H9 (cell line): ENCODE results near the gene AHNAK. TPM values are rescaled to one million over a fixed set of nuclear protein-coding genes. Genes with fewer than 3 reads are reported as not detected.
A peak's percentile ranks its signal among the peaks of the same experiment; 100 is the strongest.

Source experiments
- DNase-seq: peaks from one replicate; pipeline ENCODE4 v3.0.0-alpha.2; 2017
- H2AFZ ChIP-seq: one replicate; pipeline ENCODE4 v1.6.1; 2013; ENCODE audit warnings: mild to moderate bottlenecking, low read length, control low read depth, moderate library complexity
- H2AK5ac ChIP-seq: 2 replicates; pipeline ENCODE4 v1.6.1; 2013; ENCODE audit warnings: low read length, control low read depth, mixed read lengths; ENCODE audit not compliant: insufficient read length
- H2BK120ac ChIP-seq: one replicate; pipeline ENCODE4 v1.6.1; 2013; ENCODE audit warnings: low read depth, mild to moderate bottlenecking, low read length, control low read depth, inconsistent platforms; ENCODE audit not compliant: poor library complexity, severe bottlenecking
- H2BK12ac ChIP-seq: 2 replicates; pipeline ENCODE4 v1.6.1; 2013; ENCODE audit warnings: low read length, control low read depth, mixed read lengths, low read depth; ENCODE audit not compliant: insufficient read length
- H2BK15ac ChIP-seq: 2 replicates; pipeline ENCODE4 v1.6.1; 2013; ENCODE audit warnings: low read depth, low read length, control low read depth
- H2BK20ac ChIP-seq: one replicate; pipeline ENCODE4 v1.6.1; 2013; ENCODE audit warnings: low read depth, mild to moderate bottlenecking, low read length, control low read depth, inconsistent platforms; ENCODE audit not compliant: poor library complexity, severe bottlenecking
- H2BK5ac ChIP-seq: 2 replicates; pipeline ENCODE4 v1.6.1; 2013; ENCODE audit warnings: low read length, control low read depth, mixed read lengths; ENCODE audit not compliant: insufficient read length
- H3K14ac ChIP-seq: 2 replicates; pipeline ENCODE4 v1.6.1; 2013; ENCODE audit warnings: low read length, control low read depth; ENCODE audit not compliant: insufficient read depth
- H3K18ac ChIP-seq: 2 replicates; pipeline ENCODE4 v1.6.1; 2013; ENCODE audit warnings: low read depth, mild to moderate bottlenecking, mixed read lengths, low read length, control low read depth; ENCODE audit not compliant: insufficient read length
- H3K23ac ChIP-seq: 2 replicates; pipeline ENCODE4 v1.6.1; 2013; ENCODE audit warnings: low read length, control low read depth, mixed read lengths, low read depth; ENCODE audit not compliant: insufficient read length
- H3K23me2 ChIP-seq: 2 replicates; pipeline ENCODE4 v1.6.1; 2013; ENCODE audit warnings: low read depth, mild to moderate bottlenecking, mixed read lengths, low read length, control low read depth; ENCODE audit not compliant: insufficient read length, poor library complexity, severe bottlenecking
- H3K27ac ChIP-seq: 2 replicates; pipeline ENCODE4 v1.5.1; 2013; ENCODE audit warnings: low read length, control low read depth, mixed read lengths, low read depth; ENCODE audit not compliant: insufficient read length
- H3K27me3 ChIP-seq: 2 replicates; pipeline ENCODE4 v1.6.1; 2013; ENCODE audit warnings: low read length, control low read depth, inconsistent platforms; ENCODE audit not compliant: insufficient read depth
- H3K4ac ChIP-seq: 2 replicates; pipeline ENCODE4 v1.6.1; 2013; ENCODE audit warnings: low read depth, mild to moderate bottlenecking, control low read depth, inconsistent platforms, low read length, moderate library complexity
- H3K4me1 ChIP-seq: 2 replicates; pipeline ENCODE4 v1.6.1; 2013; ENCODE audit warnings: low read length, control low read depth, inconsistent platforms; ENCODE audit not compliant: insufficient read depth
- H3K4me2 ChIP-seq: 2 replicates; pipeline ENCODE4 v1.6.1; 2013; ENCODE audit warnings: low read length, control low read depth, mixed read lengths; ENCODE audit not compliant: insufficient read length, insufficient read depth
- H3K56ac ChIP-seq: 2 replicates; pipeline ENCODE4 v1.6.1; 2013; ENCODE audit warnings: low read depth, mild to moderate bottlenecking, mixed read lengths, low read length, control low read depth; ENCODE audit not compliant: insufficient read length
- H3K79me1 ChIP-seq: 2 replicates; pipeline ENCODE4 v1.6.1; 2013; ENCODE audit warnings: low read depth, mild to moderate bottlenecking, moderate library complexity, low read length, control low read depth, inconsistent platforms; ENCODE audit not compliant: insufficient read depth, poor library complexity, severe bottlenecking
- H3K79me2 ChIP-seq: 2 replicates; pipeline ENCODE4 v1.6.1; 2013; ENCODE audit warnings: low read length, control low read depth, inconsistent platforms; ENCODE audit not compliant: insufficient read depth
- H3K9ac ChIP-seq: 2 replicates; pipeline ENCODE4 v1.6.1; 2013; ENCODE audit warnings: low read length, control low read depth, mixed read lengths; ENCODE audit not compliant: insufficient read length; ENCODE audit errors: extremely low read depth
- H3K9me3 ChIP-seq: one replicate; pipeline ENCODE4 v1.6.1; 2013; ENCODE audit warnings: low read depth, low read length, inconsistent platforms; ENCODE audit not compliant: control insufficient read depth
- H3T11ph ChIP-seq: one replicate; pipeline ENCODE4 v1.6.1; 2013; ENCODE audit warnings: mild to moderate bottlenecking, low read length, control low read depth, inconsistent platforms
- H4K20me1 ChIP-seq: one replicate; pipeline ENCODE4 v1.6.1; 2013; ENCODE audit not compliant: control insufficient read depth, insufficient read length, insufficient read depth
- H4K5ac ChIP-seq: 2 replicates; pipeline ENCODE4 v1.6.1; 2013; ENCODE audit warnings: low read depth, mild to moderate bottlenecking, mixed read lengths, low read length, control low read depth; ENCODE audit not compliant: insufficient read length
- H4K8ac ChIP-seq: replicated peaks from 2 replicates; pipeline ENCODE4 v1.6.1; 2013; ENCODE audit warnings: low read length, control low read depth, mixed read lengths, low read depth; ENCODE audit not compliant: insufficient read length
- H4K91ac ChIP-seq: 2 replicates; pipeline ENCODE4 v1.6.1; 2013; ENCODE audit warnings: low read depth, mild to moderate bottlenecking, moderate library complexity, mixed read lengths, low read length, control low read depth; ENCODE audit not compliant: insufficient read length
- H3K27ac Mint-ChIP-seq, 3 experiments: 2 replicates in 2 of 3; 3 replicates in 1 of 3; pipeline ENCODE4 v1.8.0; 2020 to 2021; ENCODE audit warnings: mixed read lengths in 3 of 3, mild to moderate bottlenecking in 1 of 3, moderate library complexity in 1 of 3
- H3K27me3 Mint-ChIP-seq: 2 replicates; pipeline ENCODE4 v1.8.0; 2021; ENCODE audit warnings: low read depth, mild to moderate bottlenecking, moderate library complexity, mixed read lengths
- H3K36me3 Mint-ChIP-seq, 3 experiments: 2 replicates in 2 of 3; 3 replicates in 1 of 3; pipeline ENCODE4 v1.8.0; 2020 to 2021; ENCODE audit warnings: low read depth in 3 of 3, mixed read lengths in 3 of 3; ENCODE audit not compliant: insufficient read depth in 1 of 3
- H3K4me1 Mint-ChIP-seq, 2 experiments: 2 replicates each; pipeline ENCODE4 v1.8.0; 2020; ENCODE audit warnings: mixed read lengths in 2 of 2
- H3K4me3 Mint-ChIP-seq, 2 experiments: 2 replicates in 1 of 2; 3 replicates in 1 of 2; pipeline ENCODE4 v1.8.0; 2020 to 2021; ENCODE audit warnings: mild to moderate bottlenecking in 2 of 2, mixed read lengths in 2 of 2, moderate library complexity in 1 of 2
- H3K9me3 Mint-ChIP-seq, 2 experiments: 2 replicates in 1 of 2; 3 replicates in 1 of 2; pipeline ENCODE4 v1.8.0; 2020; ENCODE audit warnings: mild to moderate bottlenecking in 2 of 2, mixed read lengths in 2 of 2, moderate library complexity in 1 of 2
- WGBS: extraction: QIAGEN DNeasy Blood & Tissue Kit; methylation state at CpG from one replicate; pipeline ENCODE4 v1.1.7; 2013; ENCODE audit warnings: missing lambda C conversion rate, low lambda C conversion rate, mixed read lengths; ENCODE audit not compliant: insufficient read length; ENCODE audit errors: extremely low coverage; 5-methylcytosine and 5-hydroxymethylcytosine counted together
- total RNA-seq: library from RNA; stranded (reverse); gene quantifications from 2 replicates; pipeline ENCODE4 v1.2.1, GENCODE V29; 2021
- TF ChIP-seq, protein P1 (sequence below): fragments of 200-600 bp; sonication (generic); conservative IDR thresholded peaks from 3 replicates; pipeline ENCODE4 v1.8.0; 2021; ENCODE audit warnings: antibody characterized with exemption, mild to moderate bottlenecking

AHNAK gene
- total RNA-seq, 1 experiment from 2014 or later: 15.2 TPM

DNA sequence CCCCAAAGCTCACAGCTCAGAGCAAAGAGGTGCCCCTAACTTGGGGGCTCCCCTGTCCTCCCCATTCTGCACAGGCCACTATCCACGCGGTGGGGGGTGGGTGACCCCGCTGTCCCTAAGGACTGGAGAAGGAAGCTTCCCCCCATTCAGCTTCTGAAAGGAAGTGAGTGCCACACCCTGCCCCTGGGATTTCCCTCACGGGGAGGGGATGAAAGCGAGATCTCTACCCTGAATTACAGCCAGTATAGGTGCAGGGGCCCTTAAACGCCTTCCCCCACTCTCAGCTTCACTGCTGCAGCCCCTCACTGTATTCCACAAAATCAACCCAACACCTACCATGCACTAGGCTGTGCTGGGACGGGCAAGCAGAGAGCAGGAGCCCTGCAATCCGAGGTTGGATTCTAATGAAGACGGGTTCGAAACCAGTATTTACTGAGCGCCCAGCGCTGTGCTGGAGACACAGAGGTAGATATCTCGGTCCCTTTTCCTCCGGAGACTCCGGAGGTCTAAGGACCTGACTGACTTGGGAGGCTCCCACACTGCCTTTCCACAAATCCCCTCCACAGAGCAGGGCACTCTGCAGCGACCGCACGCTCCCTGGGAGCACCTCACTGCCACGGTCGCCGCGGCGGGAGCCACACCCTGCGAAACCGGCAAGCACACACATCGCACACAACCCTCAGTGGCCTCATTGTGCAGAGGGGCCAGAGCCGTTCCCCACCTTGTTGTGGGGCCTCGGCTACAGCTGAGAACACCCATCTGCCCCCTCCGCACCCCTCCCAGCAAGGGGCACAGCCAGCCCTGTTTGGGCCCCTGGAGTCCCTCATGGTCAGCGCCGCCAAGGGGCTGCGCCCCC lies 1.8 kb downstream of the AHNAK start:
- peak overlapping the region; percentile 33; the same call in 1 of the 2 replicates for H3K14ac ChIP-seq
- H3K27me3 Mint-ChIP-seq: peaks cover 80% of the 10 kb centered on the region
- no CpG with 5 or more reads among the region's 32 CpGs for WGBS
- no peaks in the 10 kb centered on the region; a peak in 1 of 7 replicates for H3K36me3 Mint-ChIP-seq
- no peak overlapping the region for H2BK20ac ChIP-seq
- H2BK12ac ChIP-seq: no peak overlapping the region
- peak overlapping the region in 1 of 3 experiments; percentile 49; a peak in 1 of 7 replicates for H3K27ac Mint-ChIP-seq
- H3K18ac ChIP-seq: peak overlapping the region; percentile 24
- H4K91ac ChIP-seq: no peak overlapping the region
- H3K4me1 ChIP-seq: no peaks in the 10 kb centered on the region; the same call in 1 of the 2 replicates
- no peak overlapping the region for H2BK15ac ChIP-seq
- H3T11ph ChIP-seq: no peak overlapping the region
- peaks cover 26% of the 10 kb centered on the region for H3K23me2 ChIP-seq
- no peak overlapping the region for H3K4ac ChIP-seq
- no peaks in the 10 kb centered on the region for H3K79me1 ChIP-seq
- no peak overlapping the region for H2AFZ ChIP-seq
- no peak for DNase-seq
- no peak overlapping the region for H3K27ac ChIP-seq
- no peak overlapping the region for H3K56ac ChIP-seq
- H2BK120ac ChIP-seq: no peak overlapping the region
- peak overlapping the region; percentile 66 for H3K4me2 ChIP-seq
- H4K8ac ChIP-seq: no peak overlapping the region
- H3K9ac ChIP-seq: no peak overlapping the region
- no peaks in the 10 kb centered on the region for H3K79me2 ChIP-seq
- H3K4me1 Mint-ChIP-seq: peaks cover 35 to 59% of the 10 kb centered on the region in 2 experiments
- H3K4me3 Mint-ChIP-seq: peak overlapping the region; percentile 81 to 92
- peaks cover 2% of the 10 kb centered on the region for H4K20me1 ChIP-seq
- no peak overlapping the region for H2AK5ac ChIP-seq
- TF ChIP-seq, protein P1, sequence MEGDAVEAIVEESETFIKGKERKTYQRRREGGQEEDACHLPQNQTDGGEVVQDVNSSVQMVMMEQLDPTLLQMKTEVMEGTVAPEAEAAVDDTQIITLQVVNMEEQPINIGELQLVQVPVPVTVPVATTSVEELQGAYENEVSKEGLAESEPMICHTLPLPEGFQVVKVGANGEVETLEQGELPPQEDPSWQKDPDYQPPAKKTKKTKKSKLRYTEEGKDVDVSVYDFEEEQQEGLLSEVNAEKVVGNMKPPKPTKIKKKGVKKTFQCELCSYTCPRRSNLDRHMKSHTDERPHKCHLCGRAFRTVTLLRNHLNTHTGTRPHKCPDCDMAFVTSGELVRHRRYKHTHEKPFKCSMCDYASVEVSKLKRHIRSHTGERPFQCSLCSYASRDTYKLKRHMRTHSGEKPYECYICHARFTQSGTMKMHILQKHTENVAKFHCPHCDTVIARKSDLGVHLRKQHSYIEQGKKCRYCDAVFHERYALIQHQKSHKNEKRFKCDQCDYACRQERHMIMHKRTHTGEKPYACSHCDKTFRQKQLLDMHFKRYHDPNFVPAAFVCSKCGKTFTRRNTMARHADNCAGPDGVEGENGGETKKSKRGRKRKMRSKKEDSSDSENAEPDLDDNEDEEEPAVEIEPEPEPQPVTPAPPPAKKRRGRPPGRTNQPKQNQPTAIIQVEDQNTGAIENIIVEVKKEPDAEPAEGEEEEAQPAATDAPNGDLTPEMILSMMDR: no peak
- peaks cover 53% of the 10 kb centered on the region for H3K27me3 ChIP-seq
- H3K9me3 Mint-ChIP-seq: no peaks in the 10 kb centered on the region; a peak in 2 of 5 replicates
- no peak overlapping the region for H3K23ac ChIP-seq
- H2BK5ac ChIP-seq: no peak overlapping the region
- no peak overlapping the region for H4K5ac ChIP-seq
- no peaks in the 10 kb centered on the region for H3K9me3 ChIP-seq
